ENCODE measurements around the gene ZCCHC4.

GRCh38 chr4:25383647-25384046, 71.1 kb downstream of the ZCCHC4 start:
- TF ChIP-seq CTCF (IDR thresholded peaks at IDR 0.05; ENCODE audit: insufficient read depth, low read depth, low read length) = no peak
- TF ChIP-seq EZH2 (IDR thresholded peaks at IDR 0.05; ENCODE audit: insufficient read depth, low read length) = no peak

Measured in astrocyte (in vitro differentiated cells and primary cell).